ENCODE results near the gene RCAN1.
"Not testable (repeated sequence)": the region's sequence is repeated elsewhere in the genome, so short reads cannot be mapped to it uniquely, and the experiment has no call there.

The RCAN1 gene

GRCh38 chr21:34621434-34622350, 6.8 kb upstream of the RCAN1 start:
- no peak for DNase-seq

- DNase-seq: no peak
Measured at GRCh38 chr21:34619841-34620665, 5.1 kb upstream of the RCAN1 start.

DNA sequence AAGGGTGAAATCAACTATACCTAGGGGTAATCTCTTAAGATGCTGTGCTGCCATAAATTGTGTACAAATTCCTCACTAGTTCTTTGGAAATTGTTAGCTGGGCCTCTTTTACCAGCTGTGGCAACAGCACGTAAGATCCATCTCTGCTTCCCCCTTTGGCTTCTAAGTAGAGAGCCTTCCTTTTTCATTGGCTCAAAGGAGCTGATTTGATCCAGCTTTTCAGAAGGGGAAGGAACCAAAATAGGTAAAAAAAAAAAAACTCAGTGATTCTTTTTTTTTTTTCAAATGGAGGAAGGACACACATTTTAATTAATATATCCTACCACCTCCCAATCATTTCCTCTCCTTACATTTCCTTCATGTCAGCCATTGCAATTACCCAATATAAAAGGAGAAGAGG, 4.0 kb upstream of the RCAN1 start:
- DNase-seq: no peak

GRCh38 chr21:34617753-34618339, 2.9 kb upstream of the RCAN1 start:
- DNase-seq: no peak

DNA sequence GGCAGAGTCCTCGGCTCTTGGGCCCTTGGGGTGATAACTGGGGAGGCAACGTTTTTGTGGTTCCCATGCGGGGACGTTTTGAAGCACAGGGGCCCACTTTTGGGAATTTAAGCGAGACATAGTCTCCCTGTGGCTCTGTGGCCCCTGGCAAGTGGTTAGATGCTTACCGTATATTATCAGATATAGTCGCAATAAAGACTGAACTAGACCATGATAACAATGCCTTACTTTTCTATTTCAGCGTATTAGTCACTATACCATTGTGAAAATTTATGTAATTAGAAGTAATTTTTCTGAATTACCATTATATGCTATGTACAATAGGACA, 538 bp upstream of the RCAN1 start:
- DNase-seq: no peak

DNA sequence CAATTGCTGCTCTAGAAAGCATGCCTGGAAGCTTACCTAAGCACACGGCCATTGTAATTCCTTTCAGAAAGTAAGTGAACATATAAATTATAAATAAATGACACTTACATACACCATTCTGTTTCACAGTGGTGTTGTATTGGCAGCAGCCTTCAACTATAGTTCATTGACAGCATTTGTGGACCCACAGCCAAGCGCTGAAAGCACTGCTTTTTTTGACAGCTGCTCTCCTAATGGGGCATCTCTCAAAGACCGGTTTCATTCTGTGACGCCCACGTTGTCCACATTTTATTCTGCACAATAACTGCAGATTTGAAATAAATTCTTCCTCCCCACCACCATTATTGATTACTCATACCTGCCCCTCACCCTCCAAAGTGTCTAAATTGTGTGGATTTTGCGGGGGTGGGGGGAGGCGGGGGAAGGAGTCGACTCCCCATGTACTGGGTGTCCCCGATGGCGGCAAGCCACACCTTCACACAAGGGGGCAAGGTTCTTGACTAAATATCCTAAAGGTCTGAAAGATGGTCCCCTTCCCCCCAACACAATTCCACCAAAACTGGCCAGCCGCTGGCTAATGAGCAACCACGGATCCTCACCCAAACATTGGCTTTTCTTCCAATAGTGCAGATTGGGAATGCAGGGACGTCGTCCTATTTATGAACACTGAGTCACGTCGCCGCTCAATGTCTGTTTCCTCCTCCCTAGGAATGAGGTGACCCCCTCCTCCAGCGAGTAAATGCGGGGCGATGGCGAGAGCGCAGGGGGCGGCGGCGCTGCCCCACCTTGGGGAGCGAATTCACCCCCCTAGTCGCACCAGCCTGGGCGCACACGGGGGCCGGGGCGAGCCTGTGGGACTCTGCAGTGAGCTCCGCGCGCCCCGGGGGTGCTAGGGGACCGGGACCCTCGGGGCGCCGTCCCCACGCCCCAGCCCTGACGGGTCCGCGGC, 960 bp downstream of the RCAN1 start:
- DNase-seq: peak in 1 of 2 experiments; percentile 26

GRCh38 chr21:34612557-34612956, 2.4 kb downstream of the RCAN1 start:
- no peak for DNase-seq

GRCh38 chr21:34612056-34612455, 2.9 kb downstream of the RCAN1 start:
- peak; percentile 57 to 80 for DNase-seq

DNA sequence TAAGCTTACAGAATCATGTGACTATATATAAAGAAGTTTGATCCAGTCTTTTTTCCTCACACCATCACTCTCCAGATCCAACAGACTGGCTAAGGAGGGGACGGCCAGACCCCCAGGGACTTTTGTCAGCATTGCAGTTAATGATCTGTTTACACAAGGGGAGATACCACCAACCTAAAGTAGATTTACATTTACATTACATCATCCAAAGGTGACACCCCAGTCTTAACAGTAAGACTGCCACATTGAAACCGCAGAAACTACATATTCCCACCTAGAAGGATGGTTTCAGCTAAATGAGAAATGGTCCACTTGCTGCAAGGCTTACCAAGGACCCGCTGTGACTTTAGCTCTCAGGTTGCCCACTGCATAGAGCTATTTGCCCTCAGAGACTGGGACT, 3.4 kb downstream of the RCAN1 start:
- no peak for DNase-seq

DNA sequence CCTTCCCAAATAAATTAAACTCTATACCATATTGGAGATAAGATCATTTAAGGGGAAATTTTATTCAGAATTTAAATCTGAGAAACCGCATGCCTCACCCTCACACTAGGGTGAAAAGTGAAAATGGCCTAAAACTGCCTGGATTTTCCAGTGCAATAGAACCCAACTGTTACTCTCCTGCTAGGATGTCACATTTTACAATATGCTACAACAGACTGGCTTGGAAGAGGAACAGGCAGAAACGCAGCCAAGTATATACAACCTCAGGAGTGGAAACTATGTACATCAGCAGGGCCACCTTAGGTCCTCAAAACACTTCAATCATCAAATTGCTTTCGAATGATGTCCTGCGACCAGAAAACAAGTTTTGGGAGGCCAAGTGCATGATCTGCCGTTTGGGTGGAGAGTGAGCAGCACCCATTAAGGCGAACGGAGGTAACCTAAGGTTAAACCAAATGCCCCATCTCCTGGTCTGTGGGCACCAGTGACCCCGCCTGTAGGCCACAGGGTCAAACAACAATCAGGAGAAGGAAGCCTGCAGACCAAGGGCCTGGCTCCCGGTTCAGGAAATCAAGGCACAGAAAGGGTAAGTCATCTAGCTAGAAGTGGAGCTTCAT, 4.9 kb downstream of the RCAN1 start:
- no peak for DNase-seq

DNA sequence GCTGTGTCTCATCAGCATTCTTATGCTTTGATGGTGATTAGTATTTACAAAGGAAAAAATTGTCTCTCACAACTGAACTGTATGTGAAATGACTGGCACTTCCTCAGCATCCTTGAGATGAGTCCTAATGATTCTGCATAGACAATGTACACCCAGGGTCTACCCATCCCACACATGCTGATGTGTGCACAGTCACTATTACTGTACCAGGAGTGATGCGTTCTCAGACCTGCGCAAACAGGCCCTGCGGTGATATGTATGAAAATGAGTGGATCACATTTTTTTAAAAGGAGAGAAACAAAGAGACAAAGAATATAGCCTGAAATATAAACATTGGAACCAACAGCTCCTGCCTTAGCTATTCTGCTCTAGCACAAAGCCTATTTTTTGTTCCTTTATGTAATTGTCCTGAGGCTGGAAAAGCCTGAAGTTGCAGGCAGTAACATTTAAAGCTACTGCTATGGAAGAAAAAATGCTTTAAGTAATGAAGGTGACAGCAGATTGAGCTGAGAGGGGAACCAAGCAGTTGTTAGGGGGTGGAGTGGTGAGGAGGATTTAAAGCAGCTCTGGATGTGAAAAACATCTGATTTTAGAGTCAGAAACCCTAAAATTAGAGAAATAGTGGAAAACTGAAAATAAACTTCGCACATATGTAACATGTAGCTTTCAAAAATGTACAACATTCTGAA, 5.5 kb downstream of the RCAN1 start:
- DNase-seq: no peak

- DNase-seq: not testable (repeated sequence)
Measured at GRCh38 chr21:34607376-34607775, 7.5 kb downstream of the RCAN1 start.

GRCh38 chr21:34606621-34607020, 8.3 kb downstream of the RCAN1 start:
- DNase-seq: no peak

DNA sequence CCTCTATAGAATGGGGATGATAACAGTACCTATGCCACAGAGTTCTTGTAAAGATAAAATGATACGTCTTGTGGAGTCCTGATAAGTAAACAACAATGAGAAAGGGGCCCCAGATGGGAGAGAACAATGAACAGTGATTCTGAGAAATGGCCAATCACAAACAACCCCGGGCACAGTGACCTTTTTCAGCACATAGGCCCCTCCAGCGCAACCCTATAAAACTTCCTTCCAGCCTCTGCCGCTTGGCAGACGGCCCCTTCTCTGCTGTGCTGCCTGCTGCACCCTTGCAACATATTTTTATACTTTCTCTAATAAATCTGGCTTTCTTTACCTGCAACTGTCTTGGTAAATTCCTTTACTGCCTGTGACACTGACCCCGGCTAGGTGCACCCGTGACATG, 8.9 kb downstream of the RCAN1 start:
- DNase-seq: no peak

DNA sequence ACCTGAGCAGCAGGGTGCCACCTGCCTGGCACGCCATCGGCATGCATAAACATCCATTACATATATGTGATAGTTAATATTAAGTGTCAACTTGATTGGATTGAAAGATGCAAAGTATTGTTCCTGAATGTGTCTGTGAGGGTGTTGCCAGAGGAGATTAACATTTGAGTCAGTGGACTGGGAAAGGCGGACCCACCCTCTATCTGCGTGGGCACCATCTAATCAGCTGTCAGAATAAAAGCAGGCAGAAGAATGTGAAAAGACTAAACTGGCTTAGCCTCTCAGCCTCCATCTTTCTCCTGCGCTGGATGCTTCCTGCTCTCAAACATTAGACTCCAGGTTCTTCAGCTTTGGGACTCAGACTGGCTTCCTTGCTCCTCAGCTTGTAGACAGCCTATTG, 10.0 kb downstream of the RCAN1 start:
- not testable (repeated sequence) for DNase-seq

DNA sequence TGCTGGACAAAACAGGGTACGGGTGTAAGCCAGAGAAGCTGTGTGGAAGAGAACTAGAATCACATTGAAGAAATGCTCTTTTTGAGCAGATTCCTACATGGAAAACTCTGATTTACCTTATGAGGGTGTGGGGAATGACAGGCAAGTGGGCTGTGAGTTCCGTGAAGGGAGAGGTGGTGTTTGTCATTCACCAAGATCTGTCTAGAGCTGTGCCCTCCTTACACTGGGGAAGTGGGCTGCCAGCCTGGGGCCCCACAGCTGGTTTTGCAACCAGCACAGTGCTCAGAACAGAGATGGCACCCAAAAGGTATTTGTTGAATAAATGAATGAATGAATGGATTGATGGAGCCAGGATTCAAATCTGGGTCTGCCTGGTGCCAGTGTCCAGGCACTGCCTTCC, 10.4 kb downstream of the RCAN1 start:
- no peak for DNase-seq

GRCh38 chr21:34603710-34604057, 11.2 kb downstream of the RCAN1 start:
- DNase-seq: peak in 1 of 2 experiments; percentile 22

- peak; percentile 91 to 93 for DNase-seq
Measured at GRCh38 chr21:34603002-34603709, 11.8 kb downstream of the RCAN1 start.

GRCh38 chr21:34602061-34602460, 12.9 kb downstream of the RCAN1 start:
- DNase-seq: peak; percentile 65 to 74

DNA sequence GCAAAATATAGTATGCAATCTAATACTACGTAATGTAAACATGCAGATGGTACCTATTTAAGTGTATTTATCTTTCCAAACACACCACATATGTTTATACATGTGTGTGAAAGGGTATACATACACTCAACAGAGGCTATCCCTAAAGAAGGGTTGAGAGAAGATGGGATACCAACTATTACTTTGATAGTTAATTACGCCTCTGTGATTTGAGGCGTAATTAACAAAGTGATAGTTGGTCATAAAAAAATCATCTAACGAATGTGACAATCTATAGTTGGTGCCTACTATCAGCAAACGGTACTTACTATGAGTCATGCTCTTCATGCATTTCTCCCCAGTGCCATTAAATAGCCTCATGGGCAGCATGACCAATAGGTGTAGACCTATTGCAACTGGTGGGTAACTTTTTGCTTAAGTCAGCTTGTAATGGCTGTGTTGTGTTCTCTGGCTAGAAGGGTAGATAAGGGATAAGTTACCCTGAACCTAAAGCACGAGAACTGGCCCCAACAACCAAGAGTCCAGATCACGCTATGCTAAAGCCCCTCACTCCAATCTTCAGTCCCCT, 15.3 kb downstream of the RCAN1 start:
- DNase-seq: no peak

Data from NCI-H187 (cell line).